Tibial artery (tissue), 4 donors: ENCODE results near the gene CD200R1.

Experiments
- DNase-seq, 2 donors: peaks; one replicate each; pipeline ENCODE4 v3.0.0-alpha.2; 2019
- H3K27ac ChIP-seq, 2 donors: fragments of 200-600 bp; sonication (generic) in 1 of 2; 1 replicate in 1 of 2; 2 replicates in 1 of 2; pipeline ENCODE4 v1.5.1; 2018 to 2019; ENCODE audit warnings: mild to moderate bottlenecking in 1 of 2
- H3K27me3 ChIP-seq, 2 donors: fragments of 200-600 bp; sonication (generic) in 1 of 2; one replicate each; pipeline versions ENCODE4 v1.5.1 to v1.6.0; 2016 to 2019
- H3K36me3 ChIP-seq, 3 donors: fragments of 200-600 bp; sonication (generic) in 2 of 3; one replicate each; pipeline ENCODE4 v1.5.1; 2016 to 2019; ENCODE audit warnings: mild to moderate bottlenecking in 2 of 3
- H3K4me1 ChIP-seq, 4 donors: fragments of 200-600 bp; sonication (generic) in 2 of 4; 1 replicate in 3 of 4; 2 replicates in 1 of 4; pipeline ENCODE4 v1.5.1; 2016 to 2019
- H3K4me3 ChIP-seq, 2 donors: fragments of 200-600 bp; sonication (generic) in 1 of 2; 1 replicate in 1 of 2; 2 replicates in 1 of 2; pipeline ENCODE4 v1.5.1; 2018 to 2019; ENCODE audit warnings: mild to moderate bottlenecking in 2 of 2
- H3K9me3 ChIP-seq, 3 donors: fragments of 200-600 bp; sonication (generic) in 1 of 3; one replicate each; pipeline ENCODE4 v1.5.1; 2016 to 2019
- intact Hi-C: fragments of 100-400 bp; cut with DNase I; formaldehyde crosslinking; loops from one replicate; pipeline ENCODE4 v1.15.0; 2023; ENCODE audit warnings: low total_unique reads
- TF ChIP-seq, protein P1 (sequence below), 2 experiments: fragments of 200-600 bp in 1 of 2; fragments of 450-650 bp in 1 of 2; IDR thresholded peaks; one replicate each; pipeline ENCODE4 v1.5.1; 2017 to 2019; ENCODE audit warnings: antibody characterized with exemption in 2 of 2, mild to moderate bottlenecking in 1 of 2, moderate library complexity in 1 of 2

CD200R1 gene

DNA sequence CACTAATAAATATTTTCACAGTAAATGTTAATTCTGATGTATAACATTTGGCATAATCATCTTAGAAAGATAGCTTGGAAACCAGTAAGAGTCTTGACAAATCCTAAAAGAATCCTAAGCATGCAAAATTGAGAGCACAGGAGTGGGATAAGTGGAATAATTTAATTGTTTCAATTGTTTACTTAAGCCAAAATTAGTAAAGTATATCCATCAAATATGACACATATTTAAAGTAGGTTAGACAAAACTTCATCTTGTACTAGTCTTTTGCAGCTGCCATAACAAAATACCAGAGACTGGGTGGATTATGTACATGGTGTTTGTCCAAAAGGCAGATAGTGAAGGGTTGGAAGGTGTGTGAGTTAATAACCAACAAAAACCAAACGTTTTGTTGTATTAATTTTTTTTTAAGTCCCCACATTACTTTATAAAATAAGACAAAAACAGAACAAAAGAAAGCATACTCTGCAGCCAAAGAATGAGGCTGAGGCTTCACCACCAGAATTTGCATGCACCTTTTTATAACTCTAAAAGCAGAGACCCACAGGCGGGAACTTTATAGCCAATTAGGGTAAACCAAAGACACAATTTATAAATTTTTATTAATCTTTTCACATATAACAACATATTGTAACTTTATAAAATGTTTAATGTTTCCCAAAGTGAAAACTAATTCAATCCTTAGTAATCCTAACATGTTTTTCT is 86.4 kb downstream of the CD200R1 start:
- DNase-seq = no peak
- no peak overlapping the region for H3K4me3 ChIP-seq
- no peaks in the 10 kb centered on the region for H3K27me3 ChIP-seq
- no peaks in the 10 kb centered on the region for H3K9me3 ChIP-seq
- H3K4me1 ChIP-seq = no peaks in the 10 kb centered on the region
- intact Hi-C loops = no loop called here
- TF ChIP-seq, protein P1, sequence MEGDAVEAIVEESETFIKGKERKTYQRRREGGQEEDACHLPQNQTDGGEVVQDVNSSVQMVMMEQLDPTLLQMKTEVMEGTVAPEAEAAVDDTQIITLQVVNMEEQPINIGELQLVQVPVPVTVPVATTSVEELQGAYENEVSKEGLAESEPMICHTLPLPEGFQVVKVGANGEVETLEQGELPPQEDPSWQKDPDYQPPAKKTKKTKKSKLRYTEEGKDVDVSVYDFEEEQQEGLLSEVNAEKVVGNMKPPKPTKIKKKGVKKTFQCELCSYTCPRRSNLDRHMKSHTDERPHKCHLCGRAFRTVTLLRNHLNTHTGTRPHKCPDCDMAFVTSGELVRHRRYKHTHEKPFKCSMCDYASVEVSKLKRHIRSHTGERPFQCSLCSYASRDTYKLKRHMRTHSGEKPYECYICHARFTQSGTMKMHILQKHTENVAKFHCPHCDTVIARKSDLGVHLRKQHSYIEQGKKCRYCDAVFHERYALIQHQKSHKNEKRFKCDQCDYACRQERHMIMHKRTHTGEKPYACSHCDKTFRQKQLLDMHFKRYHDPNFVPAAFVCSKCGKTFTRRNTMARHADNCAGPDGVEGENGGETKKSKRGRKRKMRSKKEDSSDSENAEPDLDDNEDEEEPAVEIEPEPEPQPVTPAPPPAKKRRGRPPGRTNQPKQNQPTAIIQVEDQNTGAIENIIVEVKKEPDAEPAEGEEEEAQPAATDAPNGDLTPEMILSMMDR (IDR thresholded peaks at IDR 0.05) = no peak
- H3K27ac ChIP-seq = no peak overlapping the region
- H3K36me3 ChIP-seq = no peaks in the 10 kb centered on the region

DNA sequence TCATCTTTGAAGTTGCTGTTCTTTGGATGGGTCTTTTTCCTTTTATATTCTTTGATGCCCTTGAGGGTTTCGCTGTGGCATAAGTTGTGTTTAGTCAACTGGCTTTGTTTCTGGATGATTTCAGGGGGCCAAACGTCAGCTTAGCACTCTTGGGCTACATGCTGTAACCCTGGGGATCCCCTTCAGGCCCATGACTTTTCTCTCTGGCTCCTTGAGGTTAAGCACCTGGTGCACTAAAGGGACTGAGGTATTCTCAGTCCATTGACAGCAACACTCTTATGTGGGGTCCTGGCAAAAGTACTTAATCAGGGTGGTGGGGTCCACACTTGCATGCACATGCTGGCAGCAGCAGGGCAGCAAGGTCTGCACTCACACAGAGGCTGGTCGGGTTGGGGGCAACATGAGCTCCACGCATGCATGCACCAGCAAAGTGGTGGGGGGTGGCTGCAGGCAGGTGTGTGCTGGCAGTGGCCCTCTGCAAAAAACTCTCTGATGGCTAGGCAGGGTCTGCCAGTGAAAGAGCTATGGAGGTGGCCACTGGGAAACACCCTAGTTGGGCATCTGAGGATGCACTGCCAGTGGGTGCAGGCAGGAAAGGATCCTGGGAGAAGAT is 90.1 kb downstream of the CD200R1 start:
- Histone ChIP-seq H3K36me3 (no peaks in the 10 kb centered on the region), H3K27me3 (no peaks in the 10 kb centered on the region), H3K4me1 (no peaks in the 10 kb centered on the region), H3K4me3 (no peak overlapping the region), H3K27ac (no peak overlapping the region), H3K9me3 (no peaks in the 10 kb centered on the region)
- intact Hi-C loops = no loop called here
- DNase-seq = no peak
- TF ChIP-seq, protein P1 (IDR thresholded peaks at IDR 0.05) = no peak

DNA sequence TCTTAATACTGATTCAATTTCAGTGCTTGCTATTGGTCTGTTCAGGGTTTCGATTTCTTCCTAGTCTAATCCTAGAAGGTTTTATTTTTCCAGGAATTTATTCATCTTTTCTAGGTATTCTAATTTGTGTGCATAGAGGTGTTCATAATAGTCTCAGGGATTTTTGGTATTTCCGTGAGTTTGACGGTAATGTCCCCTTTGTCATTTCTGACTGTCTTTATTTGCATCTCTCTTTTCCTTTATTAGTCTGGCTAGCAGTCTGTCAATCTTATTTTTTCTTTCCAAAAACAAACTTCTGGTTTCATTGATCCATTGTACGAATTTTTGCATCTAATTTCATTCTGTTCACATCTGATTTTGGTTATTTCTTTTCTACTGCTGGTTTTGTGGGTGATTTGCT is 93.0 kb downstream of the CD200R1 start:
- intact Hi-C loops = no loop called here
- TF ChIP-seq, protein P1 (IDR thresholded peaks at IDR 0.05) = no peak
- no peaks in the 10 kb centered on the region for H3K36me3 ChIP-seq

DNA sequence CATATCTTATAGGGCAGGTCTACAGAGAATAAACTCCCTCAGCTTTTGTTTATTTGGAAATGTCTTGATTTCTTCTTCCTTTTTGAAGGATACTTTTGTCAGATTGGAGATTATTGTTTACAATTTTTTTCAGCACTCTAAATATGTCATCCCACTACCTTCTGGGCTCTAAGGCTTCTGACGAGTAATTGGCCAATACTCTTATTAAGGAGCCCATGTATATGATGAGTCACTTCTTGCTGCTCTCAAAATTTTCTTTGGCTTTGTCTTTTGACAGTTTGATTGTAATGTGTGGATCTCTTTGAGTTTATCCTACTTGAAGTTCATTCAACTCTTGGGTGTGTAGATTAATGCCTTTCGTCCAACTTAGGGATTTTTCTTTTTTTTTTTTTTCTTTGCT is 99.3 kb downstream of the CD200R1 start:
- peaks cover 0 to 15% (median 0%) of the 10 kb centered on the region in 3 donors for H3K9me3 ChIP-seq
- H3K27ac ChIP-seq = no peak overlapping the region
- TF ChIP-seq, protein P1 (IDR thresholded peaks at IDR 0.05) = no peak
- DNase-seq = no peak
- no peaks in the 10 kb centered on the region for H3K4me1 ChIP-seq
- H3K4me3 ChIP-seq = no peak overlapping the region
- intact Hi-C loops = no loop called here
- H3K36me3 ChIP-seq = no peaks in the 10 kb centered on the region
- H3K27me3 ChIP-seq = no peaks in the 10 kb centered on the region

More for the DNA sequence above, 93.0 kb downstream of the CD200R1 start:
- Histone ChIP-seq H3K27ac (no peak overlapping the region), H3K4me3 (no peak overlapping the region), H3K4me1 (no peaks in the 10 kb centered on the region), H3K9me3 (no peaks in the 10 kb centered on the region), H3K27me3 (no peaks in the 10 kb centered on the region)
- DNase-seq = no peak

DNA sequence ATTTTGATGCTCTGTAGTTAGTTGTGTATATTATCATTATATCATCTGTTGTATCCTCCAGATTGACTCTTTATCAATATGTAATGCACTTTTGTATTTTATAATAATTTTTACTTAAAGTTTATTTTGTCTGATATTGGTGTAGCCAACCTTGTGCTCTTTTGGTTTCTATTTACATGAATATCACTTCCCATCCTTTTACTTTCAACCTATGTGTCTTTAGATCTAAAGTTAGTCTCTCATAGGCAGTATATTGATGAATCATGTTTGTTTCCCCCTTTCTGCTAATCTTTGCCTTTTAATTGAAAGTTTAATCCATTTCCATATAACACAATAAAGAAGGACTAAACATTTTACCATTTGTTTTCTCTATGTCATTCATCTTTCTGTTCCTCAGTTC is 100.2 kb downstream of the CD200R1 start:
- H3K9me3 ChIP-seq = peaks cover 0 to 20% (median 0%) of the 10 kb centered on the region in 3 donors
- no peaks in the 10 kb centered on the region for H3K4me1 ChIP-seq
- no peaks in the 10 kb centered on the region for H3K36me3 ChIP-seq
- no peak overlapping the region for H3K4me3 ChIP-seq
- no peaks in the 10 kb centered on the region for H3K27me3 ChIP-seq
- no peak overlapping the region for H3K27ac ChIP-seq
- intact Hi-C loops = no loop called here
- TF ChIP-seq, protein P1 (IDR thresholded peaks at IDR 0.05) = no peak
- no peak for DNase-seq
